Loucy (cell line): ENCODE results near the gene SV2B.

Experiments used
- H2AFZ ChIP-seq: fragments of 200-600 bp; sonication (generic); 2 replicates; pipeline ENCODE4 v1.6.0; 2016; ENCODE audit warnings: antibody characterized with exemption, mild to moderate bottlenecking, low read length, moderate library complexity
- H3F3A ChIP-seq: fragments of 200-600 bp; 2 replicates; pipeline ENCODE4 v1.6.0; 2016; ENCODE audit warnings: antibody characterized with exemption, low read depth, mild to moderate bottlenecking
- H3K27me3 ChIP-seq: fragments of 200-600 bp; sonication (generic); 2 replicates; pipeline ENCODE4 v1.6.1; 2014; ENCODE audit warnings: low read length, mild to moderate bottlenecking; ENCODE audit not compliant: insufficient read depth, poor library complexity, severe bottlenecking
- H3K36me3 ChIP-seq: fragments of 200-600 bp; sonication (generic); 2 replicates; pipeline ENCODE4 v1.6.1; 2016; ENCODE audit warnings: low read length; ENCODE audit not compliant: insufficient read depth
- H3K4me1 ChIP-seq: fragments of 200-600 bp; sonication (generic); 2 replicates; pipeline ENCODE4 v1.5.1; 2014; ENCODE audit warnings: low read length, mild to moderate bottlenecking; ENCODE audit not compliant: insufficient read depth, poor library complexity, severe bottlenecking
- H3K4me2 ChIP-seq: fragments of 200-600 bp; sonication (generic); 2 replicates; pipeline ENCODE4 v1.6.0; 2014; ENCODE audit warnings: antibody characterized with exemption, low read length, low read depth, mild to moderate bottlenecking; ENCODE audit not compliant: poor library complexity, severe bottlenecking
- H3K4me3 ChIP-seq: fragments of 200-600 bp; sonication (generic); 2 replicates; pipeline ENCODE4 v1.5.1; 2014; ENCODE audit warnings: low read length, mild to moderate bottlenecking, mixed read lengths; ENCODE audit not compliant: poor library complexity, severe bottlenecking
- H3K79me2 ChIP-seq: fragments of 200-600 bp; sonication (generic); 2 replicates; pipeline ENCODE4 v1.6.1; 2014; ENCODE audit warnings: low read length; ENCODE audit not compliant: insufficient read depth
- H3K9ac ChIP-seq: fragments of 200-600 bp; sonication (generic); 2 replicates; pipeline ENCODE4 v1.6.0; 2014; ENCODE audit warnings: mild to moderate bottlenecking, low read depth, low read length, moderate library complexity; ENCODE audit not compliant: poor library complexity, severe bottlenecking
- H3K9me2 ChIP-seq: fragments of 200-600 bp; sonication (generic); replicated peaks from 2 replicates; pipeline ENCODE4 v1.6.1; 2016; ENCODE audit warnings: low read depth, low read length, mixed read lengths
- H3K9me3 ChIP-seq: fragments of 200-600 bp; sonication (generic); 2 replicates; pipeline ENCODE4 v1.6.1; 2014; ENCODE audit warnings: mild to moderate bottlenecking, antibody characterized with exemption, low read length, low read depth; ENCODE audit not compliant: insufficient read depth
- H4K20me1 ChIP-seq: fragments of 200-600 bp; sonication (generic); 2 replicates; pipeline ENCODE4 v1.6.0; 2014; ENCODE audit warnings: antibody characterized with exemption, low read length, mild to moderate bottlenecking; ENCODE audit not compliant: insufficient read depth, poor library complexity, severe bottlenecking
- EZH2phosphoT487 ChIP-seq: fragments of 200-600 bp; IDR thresholded peaks from 2 replicates; pipeline ENCODE4 v1.6.1; 2018; ENCODE audit warnings: antibody characterized with exemption, mild to moderate bottlenecking, moderate library complexity, borderline replicate concordance
- TF ChIP-seq, protein P1 (sequence below): fragments of 200-600 bp; sonication (generic); conservative IDR thresholded peaks from 2 replicates; pipeline ENCODE4 v1.5.1; 2014; ENCODE audit warnings: mild to moderate bottlenecking, antibody characterized with exemption, low read length

Gene SV2B

DNA sequence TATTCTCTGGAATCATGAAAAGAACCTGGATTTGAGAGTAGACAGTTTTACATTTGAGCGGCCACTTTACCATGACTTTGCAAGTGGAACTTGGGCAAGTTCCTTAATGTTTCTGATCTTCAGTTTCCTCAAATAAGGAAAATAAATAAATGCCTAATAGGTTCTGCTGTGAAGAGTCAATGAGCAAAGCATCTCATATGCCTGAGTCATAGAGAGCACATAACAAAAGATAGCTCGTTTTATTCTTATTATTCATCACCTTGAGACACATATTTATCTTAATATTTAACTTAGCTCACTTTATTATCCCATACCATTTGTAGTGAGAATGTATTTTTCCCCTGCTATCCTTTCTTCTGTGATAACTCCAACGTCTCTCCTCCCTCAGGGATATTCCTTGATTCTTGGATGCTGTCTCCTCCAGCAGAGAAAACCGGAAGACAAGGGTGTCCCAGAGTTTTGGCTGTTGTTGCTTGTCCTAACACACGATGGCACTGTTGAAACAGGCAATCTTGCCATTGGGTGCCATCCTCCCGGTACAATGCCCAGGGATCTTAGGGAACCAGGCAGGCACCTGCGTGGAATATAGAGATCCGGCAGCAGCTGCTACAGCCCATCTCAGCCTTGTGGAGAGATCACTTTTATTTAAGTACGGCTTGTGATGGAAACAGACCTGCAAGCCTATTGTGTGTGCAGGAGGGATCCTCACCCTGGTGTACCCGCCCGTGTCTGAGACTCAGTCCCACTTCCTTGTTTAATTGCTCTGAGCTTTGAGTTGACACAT is 44.3 kb upstream of the SV2B start:
- Histone ChIP-seq H3K9me3 (no peaks in the 10 kb centered on the region), H3F3A (no peaks in the 10 kb centered on the region), H3K9me2 (no peaks in the 10 kb centered on the region), H2AFZ (peak overlapping the region; percentile 91), H3K79me2 (no peaks in the 10 kb centered on the region), H3K4me2 (peak overlapping the region; percentile 66), H4K20me1 (no peaks in the 10 kb centered on the region), H3K9ac (no peak overlapping the region), H3K4me1 (no peaks in the 10 kb centered on the region), H3K36me3 (no peaks in the 10 kb centered on the region), H3K27me3 (no peaks in the 10 kb centered on the region), H3K4me3 (peak overlapping the region; percentile 56)
- TF ChIP-seq EZH2phosphoT487 = no peak
- TF ChIP-seq, protein P1, sequence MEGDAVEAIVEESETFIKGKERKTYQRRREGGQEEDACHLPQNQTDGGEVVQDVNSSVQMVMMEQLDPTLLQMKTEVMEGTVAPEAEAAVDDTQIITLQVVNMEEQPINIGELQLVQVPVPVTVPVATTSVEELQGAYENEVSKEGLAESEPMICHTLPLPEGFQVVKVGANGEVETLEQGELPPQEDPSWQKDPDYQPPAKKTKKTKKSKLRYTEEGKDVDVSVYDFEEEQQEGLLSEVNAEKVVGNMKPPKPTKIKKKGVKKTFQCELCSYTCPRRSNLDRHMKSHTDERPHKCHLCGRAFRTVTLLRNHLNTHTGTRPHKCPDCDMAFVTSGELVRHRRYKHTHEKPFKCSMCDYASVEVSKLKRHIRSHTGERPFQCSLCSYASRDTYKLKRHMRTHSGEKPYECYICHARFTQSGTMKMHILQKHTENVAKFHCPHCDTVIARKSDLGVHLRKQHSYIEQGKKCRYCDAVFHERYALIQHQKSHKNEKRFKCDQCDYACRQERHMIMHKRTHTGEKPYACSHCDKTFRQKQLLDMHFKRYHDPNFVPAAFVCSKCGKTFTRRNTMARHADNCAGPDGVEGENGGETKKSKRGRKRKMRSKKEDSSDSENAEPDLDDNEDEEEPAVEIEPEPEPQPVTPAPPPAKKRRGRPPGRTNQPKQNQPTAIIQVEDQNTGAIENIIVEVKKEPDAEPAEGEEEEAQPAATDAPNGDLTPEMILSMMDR = peak; percentile 93

DNA sequence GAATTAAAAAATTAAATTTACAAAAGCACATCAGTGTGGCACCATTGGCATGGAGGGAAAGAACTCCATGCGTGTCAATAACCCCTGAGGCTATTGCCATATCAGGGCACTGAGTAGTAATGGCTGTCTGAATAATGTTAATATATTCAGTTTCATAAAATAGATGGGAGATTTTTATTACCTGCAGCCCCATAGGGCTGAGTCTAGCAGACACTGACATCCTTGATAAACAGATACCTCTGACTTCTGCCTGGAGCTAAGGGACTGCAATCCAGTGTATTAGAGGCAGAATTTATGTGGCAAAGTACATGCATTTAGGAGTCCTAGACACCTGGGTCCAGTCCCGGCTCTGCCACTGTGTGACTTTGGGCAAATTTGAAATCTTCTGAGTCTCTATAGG is 38.8 kb upstream of the SV2B start:
- no peaks in the 10 kb centered on the region for H3K4me1 ChIP-seq
- no peaks in the 10 kb centered on the region for H3K9me2 ChIP-seq
- no peak overlapping the region for H2AFZ ChIP-seq
- H4K20me1 ChIP-seq = no peaks in the 10 kb centered on the region
- TF ChIP-seq EZH2phosphoT487 = no peak
- H3K4me2 ChIP-seq = no peak overlapping the region
- H3K79me2 ChIP-seq = no peaks in the 10 kb centered on the region
- no peak overlapping the region for H3K9ac ChIP-seq
- no peaks in the 10 kb centered on the region for H3K36me3 ChIP-seq
- H3F3A ChIP-seq = no peaks in the 10 kb centered on the region
- H3K4me3 ChIP-seq = no peak overlapping the region
- H3K9me3 ChIP-seq = no peaks in the 10 kb centered on the region
- H3K27me3 ChIP-seq = no peaks in the 10 kb centered on the region

DNA sequence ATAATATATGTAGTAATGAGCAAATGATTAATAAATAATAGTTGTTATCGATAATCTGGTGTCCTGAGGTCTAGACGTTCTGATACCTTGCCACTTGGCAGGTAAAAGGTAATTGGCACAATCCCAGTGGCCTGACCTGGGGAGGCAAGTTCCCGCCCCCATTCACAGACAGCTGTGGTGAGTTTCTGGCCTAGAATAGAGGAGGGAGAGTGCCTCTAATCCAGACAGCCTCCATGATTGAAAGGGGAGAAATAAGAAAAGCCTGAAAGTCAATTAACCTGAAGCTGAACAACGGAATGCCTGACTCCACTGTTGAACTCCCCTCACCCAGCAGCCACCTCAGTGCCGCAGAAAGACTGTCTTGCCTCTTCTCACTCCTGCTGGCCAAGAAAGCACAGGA is 38.1 kb upstream of the SV2B start:
- no peaks in the 10 kb centered on the region for H4K20me1 ChIP-seq
- H3K4me1 ChIP-seq = no peaks in the 10 kb centered on the region
- no peaks in the 10 kb centered on the region for H3F3A ChIP-seq
- H3K9me3 ChIP-seq = no peaks in the 10 kb centered on the region
- no peak overlapping the region for H3K4me2 ChIP-seq
- H2AFZ ChIP-seq = no peak overlapping the region
- H3K9me2 ChIP-seq = no peaks in the 10 kb centered on the region
- no peaks in the 10 kb centered on the region for H3K79me2 ChIP-seq
- no peak overlapping the region for H3K9ac ChIP-seq
- no peak overlapping the region for H3K4me3 ChIP-seq
- H3K27me3 ChIP-seq = no peaks in the 10 kb centered on the region
- TF ChIP-seq, protein P1 = no peak
- TF ChIP-seq EZH2phosphoT487 = no peak
- H3K36me3 ChIP-seq = no peaks in the 10 kb centered on the region

DNA sequence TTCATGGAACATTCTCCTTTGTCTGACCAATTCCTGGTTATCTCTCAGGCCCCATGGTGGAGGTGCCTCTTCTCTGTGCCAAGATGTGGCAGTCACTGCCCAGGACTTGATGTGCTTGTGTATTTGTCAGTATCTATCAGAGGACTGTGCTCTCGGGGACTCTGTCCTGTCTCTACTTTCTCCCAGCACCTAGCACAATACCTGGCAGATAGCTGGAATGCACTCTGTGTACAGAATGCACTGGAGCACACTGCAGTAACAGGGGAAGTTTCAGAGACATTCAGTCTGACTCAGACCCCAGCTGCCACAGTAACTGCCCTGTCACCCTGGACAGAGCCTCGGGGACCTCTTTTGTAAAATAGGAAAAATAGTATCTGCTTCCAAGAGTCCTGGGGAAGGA is 34.6 kb upstream of the SV2B start:
- no peaks in the 10 kb centered on the region for H3K79me2 ChIP-seq

More for the DNA sequence above, 34.6 kb upstream of the SV2B start:
- no peaks in the 10 kb centered on the region for H3K4me1 ChIP-seq
- no peaks in the 10 kb centered on the region for H3K9me3 ChIP-seq
- no peak overlapping the region for H3K4me3 ChIP-seq
- no peaks in the 10 kb centered on the region for H3K9me2 ChIP-seq
- no peak overlapping the region for H3K9ac ChIP-seq
- H3F3A ChIP-seq = no peaks in the 10 kb centered on the region
- H4K20me1 ChIP-seq = no peaks in the 10 kb centered on the region
- TF ChIP-seq, protein P1 = no peak
- no peak for TF ChIP-seq EZH2phosphoT487
- no peak overlapping the region for H2AFZ ChIP-seq
- H3K27me3 ChIP-seq = no peaks in the 10 kb centered on the region
- H3K36me3 ChIP-seq = no peaks in the 10 kb centered on the region
- no peak overlapping the region for H3K4me2 ChIP-seq
